DLD1 (cell line): Measurements from ENCODE around the gene XXYLT1.
"Not testable (repeated sequence)": the region's sequence is repeated elsewhere in the genome, so short reads cannot be mapped to it uniquely, and the experiment has no call there.

ENCODE experiments used
- in situ Hi-C: cut with HindIII; loops from 2 replicates; pipeline ENCODE4 v1.10.0; 2017; ENCODE audit warnings: low sequenced_read_pairs

The XXYLT1 gene

DNA sequence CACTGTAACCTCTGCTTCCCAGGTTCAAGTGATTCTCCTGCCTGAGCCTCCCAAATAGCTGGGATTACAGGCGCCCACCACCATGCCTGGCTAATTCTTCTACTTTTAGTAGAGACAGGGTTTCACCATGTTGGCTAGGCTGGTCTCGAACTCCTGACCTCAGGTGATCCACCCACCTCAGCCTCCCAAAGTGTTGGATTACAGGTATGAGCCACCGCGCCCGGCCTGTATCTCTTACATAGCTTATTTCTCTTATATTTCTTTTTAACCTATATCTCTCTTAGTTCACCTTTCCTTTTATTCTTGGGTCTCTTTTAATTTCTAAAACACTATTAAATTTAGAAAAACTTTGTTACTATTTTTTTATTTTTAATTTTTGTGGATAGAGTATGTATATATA lies 42.1 kb downstream of the XXYLT1 start:
- in situ Hi-C loops, result not testable (repeated sequence)

GRCh38 chr3:195227871-195228270 lies 43.1 kb downstream of the XXYLT1 start:
- in situ Hi-C loops, result no loop called here

DNA sequence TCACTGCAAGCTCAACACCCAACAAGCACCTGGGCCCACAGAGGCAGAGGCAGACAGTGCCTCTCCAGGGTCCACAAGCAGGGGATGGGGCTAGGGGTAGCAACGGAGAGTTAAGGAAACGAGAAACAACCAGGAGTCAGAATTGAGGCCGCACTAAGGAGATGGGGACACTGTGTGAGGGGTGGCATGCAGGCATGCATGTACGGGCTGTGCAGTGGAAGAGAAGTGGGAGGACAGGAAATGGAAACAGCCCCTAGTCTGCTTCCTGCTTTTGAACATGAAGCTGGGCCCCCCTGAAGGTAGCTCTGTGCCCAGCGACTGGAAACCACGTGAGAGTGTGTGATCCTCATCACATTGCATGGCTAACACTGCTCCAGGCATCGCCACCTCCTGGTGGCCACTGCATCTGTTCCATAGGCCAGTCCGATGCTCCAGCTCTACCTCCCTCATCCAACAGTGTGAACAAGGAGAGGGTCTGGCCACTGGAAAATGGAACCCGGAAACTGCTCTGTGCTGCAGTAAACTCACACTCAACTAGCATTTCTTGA lies 44.0 kb downstream of the XXYLT1 start:
- in situ Hi-C loops, result no loop called here

DNA sequence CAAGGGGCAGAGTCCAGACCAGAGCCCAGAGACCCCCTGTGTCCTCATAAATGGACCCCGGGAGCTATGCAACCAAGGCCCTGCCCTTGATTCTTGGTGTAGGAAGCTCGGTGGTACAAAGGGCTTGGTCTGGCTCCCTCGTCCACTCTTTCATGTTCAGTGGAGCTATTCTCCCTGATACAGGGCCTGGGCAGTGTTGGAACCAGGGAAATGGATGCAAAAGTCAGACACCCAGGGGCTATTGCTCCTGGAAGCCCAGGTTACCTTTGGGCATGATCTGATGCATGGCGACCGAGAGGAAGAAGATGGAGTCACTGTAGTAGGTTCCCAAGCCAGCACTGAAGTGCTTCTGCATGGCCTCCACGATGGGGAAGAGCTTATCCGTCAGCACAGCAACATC lies 44.5 kb downstream of the XXYLT1 start:
- in situ Hi-C loops, result no loop called here

DNA sequence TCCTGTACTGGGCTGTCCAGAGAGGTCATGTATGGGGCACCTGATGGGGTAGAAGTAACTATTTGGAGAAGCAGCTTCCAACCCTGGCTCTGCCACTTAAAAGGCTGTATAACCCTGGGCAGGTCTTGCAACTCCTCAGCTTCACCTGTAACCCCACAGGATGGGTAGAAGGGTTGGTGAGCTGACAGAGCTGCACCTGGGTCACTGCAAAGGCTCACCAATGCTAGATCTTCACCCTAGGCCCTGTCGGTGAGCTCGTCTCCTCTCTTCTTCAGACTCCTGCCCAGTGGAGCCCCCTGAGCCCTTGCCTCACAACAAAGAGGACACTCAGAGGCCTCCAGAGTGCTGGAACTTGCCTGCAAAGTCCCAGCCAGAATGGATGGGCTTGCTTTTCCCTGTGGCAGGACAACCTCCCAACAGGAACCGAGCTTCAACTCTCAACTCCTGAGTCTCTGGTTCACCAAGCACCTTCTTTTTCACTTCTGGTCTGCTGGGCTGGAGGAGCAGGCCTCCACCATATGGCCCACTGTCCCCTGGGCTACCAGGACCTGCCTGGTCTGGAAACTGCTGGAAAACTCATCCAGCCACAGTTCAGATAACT lies 45.9 kb downstream of the XXYLT1 start:
- in situ Hi-C loops, result no loop called here

DNA sequence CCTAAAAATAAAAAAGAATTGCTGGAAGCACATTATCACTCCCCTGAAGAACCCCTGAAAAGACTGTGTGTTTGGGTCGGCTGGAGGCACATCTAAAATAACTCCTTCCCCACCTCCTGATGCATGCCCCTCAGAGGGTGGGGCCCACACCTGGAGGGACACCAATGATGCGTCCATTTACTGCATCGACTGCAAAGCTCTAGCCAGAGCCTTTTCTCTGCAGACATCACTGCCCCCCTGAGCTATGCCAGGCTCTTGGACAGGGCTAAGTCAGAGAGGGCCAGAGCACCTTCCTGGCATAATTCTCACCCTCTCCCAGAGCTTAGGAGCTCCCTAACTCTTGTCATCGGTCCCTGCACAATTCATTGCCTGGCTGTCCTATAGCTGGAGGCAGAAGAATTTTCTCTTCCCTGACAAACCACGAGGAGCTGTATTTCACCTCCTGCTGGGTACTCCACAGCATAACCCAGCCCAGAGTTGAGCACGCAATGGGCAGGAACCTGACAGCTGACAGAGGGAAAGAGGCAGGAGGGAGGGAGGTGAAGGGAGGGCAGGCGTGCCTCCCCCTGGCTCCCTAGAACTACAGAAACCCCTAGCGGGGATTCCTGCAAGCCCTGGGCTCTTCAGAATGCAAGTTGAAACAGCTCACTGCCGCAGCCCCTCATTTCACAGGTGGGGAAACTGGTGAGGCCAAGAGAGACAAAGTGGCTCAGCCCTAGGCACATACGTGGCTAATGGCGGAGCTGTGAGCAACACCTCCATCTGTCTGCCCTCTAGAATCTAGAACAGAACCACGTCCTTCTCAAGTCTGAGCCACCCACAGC lies 46.6 kb downstream of the XXYLT1 start:
- in situ Hi-C loops, result no loop called here

DNA sequence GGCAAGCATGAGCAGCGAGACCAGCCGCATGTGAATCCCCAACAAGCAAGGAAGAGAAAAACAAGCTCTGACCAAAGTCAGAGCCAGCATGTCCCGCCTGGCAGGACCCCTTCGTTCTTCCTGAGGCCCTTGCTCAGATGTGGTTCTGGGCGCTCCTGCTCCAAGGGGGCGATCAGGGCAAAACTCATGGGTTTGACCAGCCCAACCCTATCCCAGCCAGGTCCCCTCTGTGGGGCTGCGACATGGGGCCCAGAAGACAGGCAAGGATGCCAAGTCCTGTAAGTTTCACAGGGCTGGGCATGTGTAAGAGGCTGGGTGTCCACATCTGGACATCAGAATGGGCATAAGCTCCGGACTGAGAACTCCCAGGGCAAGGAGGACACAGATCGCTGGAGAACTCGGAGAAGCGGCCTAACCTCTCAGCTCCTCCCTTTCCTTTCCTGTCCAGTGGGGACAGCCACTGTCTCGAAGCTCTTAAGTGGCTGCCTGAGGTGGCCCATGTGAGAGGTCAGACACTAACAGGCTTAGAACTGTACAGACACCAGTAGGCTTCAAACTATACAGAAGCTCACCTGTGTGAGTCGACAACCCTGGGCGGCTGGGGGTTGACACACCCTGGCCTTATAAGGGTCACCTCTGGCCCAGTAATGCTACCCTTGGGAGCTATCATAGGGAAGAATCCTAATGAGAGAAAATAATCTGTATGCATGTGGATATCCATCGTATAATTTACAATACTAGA lies 48.9 kb downstream of the XXYLT1 start:
- in situ Hi-C loops, result no loop called here

DNA sequence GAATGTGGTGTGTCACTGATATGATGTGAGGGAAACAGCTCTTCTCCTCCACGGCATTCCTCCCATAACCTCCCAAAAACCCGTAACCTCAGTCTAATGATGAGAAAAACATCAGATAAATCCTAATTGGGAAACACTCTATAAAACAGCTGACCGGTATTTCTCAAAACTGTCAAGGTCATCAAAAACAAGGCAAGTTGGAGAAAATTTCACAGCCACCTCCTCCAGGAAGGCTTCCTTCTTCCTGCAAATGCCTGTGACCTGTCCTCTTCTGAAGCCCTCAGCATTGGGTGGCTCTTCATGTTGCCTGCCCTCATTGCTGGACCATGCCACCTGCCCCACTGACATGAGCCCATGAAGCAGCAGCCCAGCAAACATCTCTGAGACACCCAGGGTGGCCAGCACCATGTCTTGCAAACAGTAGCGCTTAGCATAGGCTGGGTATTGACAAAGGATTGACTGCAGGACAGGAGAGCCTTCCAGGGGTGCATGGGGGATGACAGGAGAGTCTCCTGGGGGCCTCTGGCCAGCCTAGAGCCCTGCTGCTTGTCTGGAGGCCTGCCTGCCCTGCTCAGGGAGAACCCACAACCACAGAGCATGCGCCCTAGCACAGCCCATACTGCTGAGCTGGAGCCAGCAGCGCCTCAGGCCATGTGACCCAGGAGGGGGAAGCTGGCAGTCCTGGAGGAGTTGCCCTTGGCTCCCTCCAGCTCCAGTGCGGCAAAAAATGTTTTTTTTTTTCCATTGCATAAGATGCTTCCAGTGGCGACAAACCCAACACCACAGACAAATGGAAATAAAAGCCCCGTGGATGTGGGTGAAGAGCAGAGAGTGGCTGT lies 49.7 kb downstream of the XXYLT1 start:
- in situ Hi-C loops, result no loop called here

- in situ Hi-C loops, result no loop called here
Measured at GRCh38 chr3:195219351-195220230, 51.4 kb downstream of the XXYLT1 start.

DNA sequence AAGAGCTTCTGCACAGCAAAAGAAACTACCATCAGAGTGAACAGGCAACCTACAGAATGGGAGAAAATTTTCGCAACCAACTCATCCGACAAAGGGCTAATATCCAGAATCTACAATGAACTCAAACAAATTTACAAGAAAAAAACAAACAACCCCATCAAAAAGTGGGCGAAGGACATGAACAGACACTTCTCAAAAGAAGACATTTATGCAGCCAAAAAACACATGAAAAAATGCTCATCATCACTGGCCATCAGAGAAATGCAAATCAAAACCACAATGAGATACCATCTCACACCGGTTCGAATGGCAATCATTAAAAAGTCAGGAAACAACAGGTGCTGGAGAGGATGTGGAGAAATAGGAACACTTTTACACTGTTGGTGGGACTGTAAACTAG lies 52.6 kb downstream of the XXYLT1 start:
- in situ Hi-C loops, result not testable (repeated sequence)

- in situ Hi-C loops, result not testable (repeated sequence)
Measured at GRCh38 chr3:195215576-195215975, 55.4 kb downstream of the XXYLT1 start.

GRCh38 chr3:195214381-195214780 lies 56.6 kb downstream of the XXYLT1 start:
- in situ Hi-C loops, result no loop called here

DNA sequence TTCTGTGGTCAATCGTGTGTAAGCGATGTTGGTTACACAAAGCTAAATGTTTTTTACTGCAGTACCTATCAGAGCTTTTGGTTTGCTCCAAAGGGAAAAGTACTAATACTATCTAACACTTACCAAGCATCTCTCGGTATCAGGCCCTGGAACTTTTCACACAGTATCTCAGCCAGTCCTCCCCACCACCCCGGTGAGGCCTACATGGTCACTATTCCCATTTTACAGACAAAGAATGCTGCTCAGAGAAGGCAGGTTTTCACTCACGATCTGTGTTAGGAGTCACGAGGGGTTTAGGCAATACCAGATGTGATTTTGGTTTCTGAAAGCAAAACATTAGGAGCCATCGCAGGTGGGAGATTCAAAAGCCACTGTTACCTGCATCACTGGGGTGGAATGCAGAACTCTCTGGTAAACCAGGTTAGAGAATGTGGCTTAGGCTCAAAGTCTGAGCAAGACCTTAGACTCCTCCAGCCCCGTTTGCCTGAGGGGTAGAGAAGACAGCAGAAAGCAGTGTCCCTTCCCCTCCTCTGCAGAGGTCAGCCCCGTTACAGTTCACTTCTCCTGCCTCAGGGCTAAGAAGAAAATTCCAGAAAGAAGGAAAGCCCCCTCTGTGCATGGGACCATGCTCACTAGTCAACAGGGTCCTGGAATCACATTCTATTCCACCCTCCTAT lies 57.2 kb downstream of the XXYLT1 start:
- in situ Hi-C loops, result no loop called here

DNA sequence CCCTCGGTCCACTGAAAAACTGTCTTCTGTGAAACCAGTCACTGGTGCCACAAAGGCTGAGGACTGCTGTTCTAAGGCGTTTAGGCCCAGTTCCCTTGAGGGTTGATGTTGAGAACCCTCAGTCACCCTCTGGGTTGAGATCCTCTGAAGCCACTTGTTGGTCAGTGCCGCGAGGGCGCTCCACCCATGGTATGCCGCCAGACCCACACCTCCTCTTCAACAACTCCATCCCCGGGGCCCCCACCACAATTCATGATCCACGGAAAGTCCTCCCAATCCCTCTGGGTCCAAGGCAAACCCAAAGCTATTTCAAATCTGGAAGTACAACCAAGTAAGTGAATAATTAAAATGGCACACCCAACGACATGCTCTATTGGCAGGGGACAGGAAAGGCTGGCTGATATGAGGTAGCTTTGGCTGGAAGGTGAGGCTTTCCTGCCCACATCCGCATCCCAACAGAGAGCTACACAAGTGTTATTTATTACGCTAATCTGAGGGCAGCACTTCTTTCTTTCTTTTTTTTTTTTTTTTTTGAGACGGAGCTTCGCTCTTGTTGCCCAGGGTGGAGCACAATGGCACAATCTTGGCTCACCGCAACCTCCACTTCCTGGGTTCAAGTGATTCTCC lies 58.1 kb downstream of the XXYLT1 start:
- in situ Hi-C loops, result no loop called here

GRCh38 chr3:195212033-195212748 lies 58.8 kb downstream of the XXYLT1 start:
- in situ Hi-C loops, result no loop called here

DNA sequence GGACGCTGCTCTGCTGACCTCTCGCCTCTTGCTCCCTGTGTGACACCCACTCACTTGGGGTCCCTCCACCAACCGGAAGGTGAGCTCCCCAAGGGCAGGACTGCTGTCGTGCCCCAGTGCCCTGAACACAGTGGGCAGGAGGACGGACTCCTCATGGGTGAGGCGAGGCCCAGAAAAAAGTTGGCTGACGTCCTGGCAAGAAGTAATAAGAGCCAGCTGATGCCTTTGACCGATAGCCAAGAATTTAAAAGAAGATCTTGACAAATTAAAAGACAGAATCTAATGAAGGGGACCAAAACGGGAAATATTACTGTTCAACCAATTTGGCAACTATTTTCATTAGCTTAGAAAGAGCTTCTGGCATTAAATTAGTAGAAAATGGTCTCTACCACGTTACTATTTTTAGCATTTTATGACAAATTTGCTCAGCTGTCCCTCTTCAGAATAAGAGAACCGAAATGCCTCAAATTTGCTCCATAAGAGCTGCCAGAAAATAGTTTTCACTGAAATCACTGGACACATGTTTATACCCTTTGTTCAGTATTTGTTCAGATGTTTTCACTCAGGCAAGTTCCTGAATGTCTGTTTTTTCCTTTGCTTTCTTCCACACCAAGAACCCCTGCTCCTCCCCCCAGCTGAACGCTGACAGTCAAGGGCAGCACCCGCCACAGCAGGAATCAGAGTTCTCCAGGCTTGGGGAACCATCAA lies 60.5 kb downstream of the XXYLT1 start:
- in situ Hi-C loops, result no loop called here

DNA sequence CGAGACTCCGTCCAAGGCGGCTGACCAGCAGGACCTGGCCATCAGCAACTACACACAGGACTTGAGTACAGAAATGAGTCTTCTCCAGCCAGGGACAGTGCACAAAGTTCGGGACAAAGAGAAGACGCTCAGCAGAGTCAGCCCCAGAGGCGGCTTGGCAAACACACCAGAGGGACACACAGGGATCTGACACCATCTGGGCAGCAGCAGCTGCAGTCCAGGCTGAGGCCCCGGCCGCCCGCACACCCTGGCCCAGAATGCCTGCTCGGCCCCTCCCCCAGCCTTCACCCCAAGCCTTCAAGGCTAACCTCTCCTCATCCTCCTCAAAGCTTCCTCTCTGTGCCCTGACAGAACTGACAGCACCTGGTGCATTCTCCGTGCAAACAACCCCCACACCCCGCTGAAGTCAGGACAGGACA lies 61.1 kb downstream of the XXYLT1 start:
- in situ Hi-C loops, result no loop called here
